Neural progenitor cell (in vitro differentiated cells): ENCODE results near the gene PIM3. TPM values are rescaled to one million over a fixed set of nuclear protein-coding genes. Genes with fewer than 3 reads are reported as not detected.

ENCODE experiments used
- DNase-seq: peaks from one replicate; pipeline ENCODE4 v3.0.0-alpha.2; 2016; ENCODE audit warnings: low spot score
- H2AFZ ChIP-seq: fragments of 200-600 bp; sonication (generic); replicated peaks from 2 replicates; pipeline ENCODE4 v1.6.1; 2016; ENCODE audit warnings: antibody characterized with exemption
- H3F3A ChIP-seq: fragments of 200-600 bp; sonication (generic); 2 replicates; pipeline ENCODE4 v1.6.1; 2016; ENCODE audit warnings: antibody characterized with exemption, low read depth
- H3K27ac ChIP-seq: fragments of 200-600 bp; sonication (generic); 2 replicates; pipeline ENCODE4 v1.5.1; 2016; ENCODE audit warnings: mild to moderate bottlenecking
- H3K27me3 ChIP-seq: fragments of 200-600 bp; sonication (generic); 2 replicates; pipeline ENCODE4 v1.6.1; 2016; ENCODE audit warnings: mild to moderate bottlenecking, moderate library complexity
- H3K36me3 ChIP-seq: fragments of 200-600 bp; sonication (generic); 2 replicates; pipeline ENCODE4 v1.5.1; 2016
- H3K4me1 ChIP-seq: fragments of 200-600 bp; sonication (generic); 2 replicates; pipeline ENCODE4 v1.6.1; 2016; ENCODE audit warnings: mixed run types
- H3K4me2 ChIP-seq: fragments of 200-600 bp; sonication (generic); 2 replicates; pipeline ENCODE4 v1.6.1; 2016
- H3K4me3 ChIP-seq: fragments of 200-600 bp; sonication (generic); 2 replicates; pipeline ENCODE4 v1.5.1; 2016
- H3K79me2 ChIP-seq: fragments of 200-600 bp; sonication (generic); 2 replicates; pipeline ENCODE4 v1.6.1; 2016; ENCODE audit warnings: low read depth
- H3K9ac ChIP-seq: fragments of 200-600 bp; sonication (generic); 2 replicates; pipeline ENCODE4 v1.6.1; 2016
- H3K9me3 ChIP-seq: fragments of 200-600 bp; sonication (generic); 2 replicates; pipeline ENCODE4 v1.5.1; 2016; ENCODE audit warnings: low read depth
- H4K20me1 ChIP-seq: fragments of 200-600 bp; sonication (generic); 2 replicates; pipeline ENCODE4 v1.6.1; 2016; ENCODE audit warnings: low read depth
- H3K27ac Mint-ChIP-seq: 3 replicates; pipeline ENCODE4 v1.8.0; 2021; ENCODE audit warnings: mixed read lengths
- H3K27me3 Mint-ChIP-seq: 2 replicates; pipeline ENCODE4 v1.8.0; 2022; ENCODE audit warnings: low read depth, mild to moderate bottlenecking, inconsistent platforms, moderate library complexity, mixed read lengths; ENCODE audit not compliant: insufficient read depth
- H3K36me3 Mint-ChIP-seq: 3 replicates; pipeline ENCODE4 v1.8.0; 2021; ENCODE audit warnings: mixed read lengths
- H3K4me1 Mint-ChIP-seq: 3 replicates; pipeline ENCODE4 v1.8.0; 2021; ENCODE audit warnings: mixed read lengths
- H3K4me3 Mint-ChIP-seq: 3 replicates; pipeline ENCODE4 v1.8.0; 2021; ENCODE audit warnings: mild to moderate bottlenecking, moderate library complexity, mixed read lengths
- H3K9me3 Mint-ChIP-seq: 3 replicates; pipeline ENCODE4 v1.8.0; 2020; ENCODE audit warnings: mixed read lengths
- EZH2 ChIP-seq: fragments of 200-600 bp; sonication (generic); IDR thresholded peaks from 2 replicates; pipeline ENCODE4 v1.6.1; 2017; ENCODE audit warnings: antibody characterized with exemption, mild to moderate bottlenecking, moderate library complexity
- EZH2phosphoT487 ChIP-seq: fragments of 200-600 bp; sonication (generic); IDR thresholded peaks from 2 replicates; pipeline ENCODE4 v1.6.1; 2017; ENCODE audit warnings: antibody characterized with exemption
- total RNA-seq: library from RNA; depleted of rRNA; stranded (reverse); fragments of >200 nt; gene quantifications from 2 replicates; pipeline ENCODE4 v1.2.3, GENCODE V29; 2015; ENCODE audit warnings: low replicate concordance
- TF ChIP-seq, protein P1 (sequence below): fragments of 200-600 bp; sonication (generic); IDR thresholded peaks from 2 replicates; pipeline ENCODE4 v1.5.1; 2017; ENCODE audit warnings: antibody characterized with exemption, mild to moderate bottlenecking

Gene PIM3
- total RNA-seq, 1 donor from 2014 or later: 15.1 TPM

DNA sequence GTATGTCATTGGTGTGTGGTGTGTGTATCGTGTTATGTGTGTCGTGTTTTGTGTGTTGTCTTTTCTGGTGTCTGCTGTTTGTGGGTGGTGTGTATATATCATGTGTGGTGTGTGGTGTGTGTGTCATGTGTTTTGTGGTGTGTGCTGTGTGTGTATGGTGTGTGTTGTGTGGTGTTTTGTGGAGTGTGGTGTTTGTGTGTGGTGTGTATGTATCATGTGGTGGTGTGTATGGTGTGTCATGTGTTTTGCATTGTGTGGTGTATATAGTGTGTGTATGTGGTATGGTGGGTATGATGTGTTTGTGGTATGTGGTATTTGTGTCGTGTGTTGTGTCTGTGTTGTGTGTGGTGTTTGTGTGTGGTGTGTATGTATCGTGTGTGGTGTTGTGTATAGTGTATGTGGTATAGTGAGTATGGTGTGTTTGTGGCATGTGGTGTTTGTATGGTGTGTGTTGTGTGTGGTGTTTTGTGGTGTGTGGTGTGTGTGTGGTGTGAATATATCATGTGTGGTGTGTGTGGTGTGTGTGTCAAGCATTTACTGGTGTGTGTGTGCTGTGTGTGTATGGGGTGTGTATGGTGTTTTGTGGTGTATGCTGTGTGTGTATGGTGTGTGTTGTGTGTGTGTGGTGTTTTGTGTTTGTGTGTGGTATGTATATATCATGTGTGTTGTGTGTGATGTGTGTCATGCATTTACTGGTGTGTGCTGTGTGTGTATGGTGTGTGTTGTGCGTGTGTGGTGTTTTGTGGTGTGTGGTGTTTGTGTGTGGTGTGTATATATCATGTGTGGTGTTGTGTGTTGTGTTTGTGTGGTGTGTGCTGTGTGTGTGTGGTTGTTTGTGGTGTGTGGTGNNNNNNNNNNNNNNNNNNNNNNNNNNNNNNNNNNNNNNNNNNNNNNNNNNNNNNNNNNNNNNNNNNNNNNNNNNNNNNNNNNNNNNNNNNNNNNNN is 12.7 kb downstream of the PIM3 start:
- no peak for DNase-seq
- Histone ChIP-seq H3K9me3 (no peaks in the 10 kb centered on the region), H3K4me3 (no peak overlapping the region), H3K4me1 (peaks cover 10% of the 10 kb centered on the region), H2AFZ (no peak overlapping the region), H3K9ac (no peak overlapping the region), H3K79me2 (no peaks in the 10 kb centered on the region), H3K4me2 (no peak overlapping the region), H4K20me1 (peaks cover 4% of the 10 kb centered on the region), H3K27me3 (peaks cover 42% of the 10 kb centered on the region), H3K27ac (no peak overlapping the region), H3K36me3 (no peaks in the 10 kb centered on the region), H3F3A (peaks cover 17% of the 10 kb centered on the region)
- H3K9me3 Mint-ChIP-seq: no peaks in the 10 kb centered on the region
- peaks cover 15% of the 10 kb centered on the region for H3K4me1 Mint-ChIP-seq
- H3K27me3 Mint-ChIP-seq: peaks cover 14% of the 10 kb centered on the region
- H3K27ac Mint-ChIP-seq: no peak overlapping the region
- H3K36me3 Mint-ChIP-seq: peaks cover 2% of the 10 kb centered on the region
- H3K4me3 Mint-ChIP-seq: no peak overlapping the region
- TF ChIP-seq EZH2 (no peak), EZH2phosphoT487 (no peak)
- TF ChIP-seq, protein P1, sequence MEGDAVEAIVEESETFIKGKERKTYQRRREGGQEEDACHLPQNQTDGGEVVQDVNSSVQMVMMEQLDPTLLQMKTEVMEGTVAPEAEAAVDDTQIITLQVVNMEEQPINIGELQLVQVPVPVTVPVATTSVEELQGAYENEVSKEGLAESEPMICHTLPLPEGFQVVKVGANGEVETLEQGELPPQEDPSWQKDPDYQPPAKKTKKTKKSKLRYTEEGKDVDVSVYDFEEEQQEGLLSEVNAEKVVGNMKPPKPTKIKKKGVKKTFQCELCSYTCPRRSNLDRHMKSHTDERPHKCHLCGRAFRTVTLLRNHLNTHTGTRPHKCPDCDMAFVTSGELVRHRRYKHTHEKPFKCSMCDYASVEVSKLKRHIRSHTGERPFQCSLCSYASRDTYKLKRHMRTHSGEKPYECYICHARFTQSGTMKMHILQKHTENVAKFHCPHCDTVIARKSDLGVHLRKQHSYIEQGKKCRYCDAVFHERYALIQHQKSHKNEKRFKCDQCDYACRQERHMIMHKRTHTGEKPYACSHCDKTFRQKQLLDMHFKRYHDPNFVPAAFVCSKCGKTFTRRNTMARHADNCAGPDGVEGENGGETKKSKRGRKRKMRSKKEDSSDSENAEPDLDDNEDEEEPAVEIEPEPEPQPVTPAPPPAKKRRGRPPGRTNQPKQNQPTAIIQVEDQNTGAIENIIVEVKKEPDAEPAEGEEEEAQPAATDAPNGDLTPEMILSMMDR: no peak

DNA sequence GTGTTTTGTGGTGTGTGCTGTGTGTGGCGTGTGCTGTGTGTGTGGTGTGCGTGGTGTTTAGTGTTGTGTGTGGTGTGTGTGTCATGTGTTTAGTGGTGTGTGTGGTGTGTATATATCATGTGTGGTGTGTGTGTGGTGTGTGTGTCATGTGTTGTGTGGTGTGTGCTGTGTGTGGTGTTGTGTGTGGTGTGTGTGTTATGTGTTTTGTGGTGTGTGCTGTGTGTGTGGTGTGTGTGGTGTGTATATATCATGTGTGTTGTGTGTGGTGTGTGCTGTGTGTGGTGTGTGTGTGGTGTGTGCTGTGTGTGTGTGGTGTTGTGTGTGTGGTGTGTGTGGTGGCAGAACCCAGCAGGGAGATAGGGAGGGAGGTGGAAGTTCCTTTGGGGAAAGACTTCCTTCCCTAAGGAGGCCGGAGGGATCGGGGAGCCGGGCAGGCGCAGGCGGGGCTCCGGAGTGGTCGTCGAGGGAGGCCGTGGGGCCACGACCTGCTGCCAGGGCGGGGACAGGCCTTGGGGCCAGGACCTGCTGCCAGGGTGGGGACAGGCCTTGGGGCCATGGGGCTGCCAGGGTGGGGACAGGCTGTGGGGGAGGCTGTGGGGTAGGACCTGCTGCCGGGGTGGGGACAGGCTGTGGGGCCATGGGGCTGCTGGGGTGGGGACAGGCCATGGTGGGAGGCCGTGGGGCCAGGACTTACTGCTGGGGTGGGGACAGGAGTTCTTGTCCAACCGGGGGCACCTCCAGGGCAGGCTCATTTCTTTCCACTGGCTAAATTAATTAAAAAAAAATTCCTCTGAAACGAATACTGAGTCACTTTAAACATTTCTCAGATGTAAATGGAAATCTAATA is 15.2 kb downstream of the PIM3 start:
- no peak for TF ChIP-seq EZH2phosphoT487
- TF ChIP-seq, protein P1: no peak
- TF ChIP-seq EZH2: no peak
- no peak overlapping the region for H3K4me3 ChIP-seq
- H3K4me1 Mint-ChIP-seq: peaks cover 10% of the 10 kb centered on the region
- H3K27me3 Mint-ChIP-seq: peaks cover 5% of the 10 kb centered on the region
- no peaks in the 10 kb centered on the region for H4K20me1 ChIP-seq
- H3K9me3 ChIP-seq: no peaks in the 10 kb centered on the region
- DNase-seq: peak; percentile 52
- H2AFZ ChIP-seq: no peak overlapping the region
- H3K9me3 Mint-ChIP-seq: peaks cover 9% of the 10 kb centered on the region
- peaks cover 38% of the 10 kb centered on the region for H3K27me3 ChIP-seq
- peak overlapping the region; percentile 15 for H3K27ac Mint-ChIP-seq
- peaks cover 12% of the 10 kb centered on the region for H3F3A ChIP-seq
- no peaks in the 10 kb centered on the region for H3K36me3 ChIP-seq
- peaks cover under 1% of the 10 kb centered on the region for H3K36me3 Mint-ChIP-seq
- no peaks in the 10 kb centered on the region for H3K79me2 ChIP-seq
- H3K4me3 Mint-ChIP-seq: no peak overlapping the region
- no peak overlapping the region for H3K27ac ChIP-seq
- H3K9ac ChIP-seq: no peak overlapping the region
- peaks cover 10% of the 10 kb centered on the region for H3K4me1 ChIP-seq
- H3K4me2 ChIP-seq: no peak overlapping the region

DNA sequence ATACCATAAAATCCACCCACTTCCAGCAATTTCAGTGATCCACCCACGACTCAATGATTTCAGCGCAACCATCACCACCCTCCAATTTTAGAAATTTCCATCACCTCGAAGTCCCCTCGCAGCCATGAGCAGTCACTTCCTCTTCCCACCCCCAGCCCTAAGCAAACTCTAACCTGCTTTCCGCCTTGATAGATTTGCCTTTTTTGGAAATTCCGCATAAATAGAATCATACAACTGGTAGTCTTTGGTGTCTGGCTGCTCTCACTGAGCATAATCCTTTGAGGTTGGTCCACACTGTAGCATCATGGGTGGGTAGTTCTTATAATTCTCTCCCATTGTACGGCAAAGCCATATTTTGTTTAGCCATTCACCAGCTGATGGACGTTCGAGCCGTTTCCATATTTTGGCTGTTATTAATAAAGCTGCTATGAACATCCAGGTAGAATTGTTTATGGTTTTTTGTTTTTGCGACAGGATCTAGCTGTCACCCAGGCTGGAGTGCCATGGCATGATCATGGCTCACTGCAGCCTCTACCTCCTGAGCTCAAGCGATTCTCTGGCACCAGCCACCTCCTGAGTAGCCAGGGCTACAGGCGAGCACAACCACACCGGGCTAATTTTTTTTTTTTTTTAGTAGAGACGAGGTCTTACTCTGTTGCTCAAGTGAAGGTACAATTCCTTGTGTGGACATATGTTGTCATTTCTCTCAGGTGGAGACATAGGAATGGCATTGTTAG is 16.0 kb downstream of the PIM3 start:
- Mint-ChIP-seq H3K4me3 (no peak overlapping the region), H3K27me3 (peaks cover 11% of the 10 kb centered on the region), H3K36me3 (peaks cover 3% of the 10 kb centered on the region), H3K4me1 (peaks cover 9% of the 10 kb centered on the region), H3K27ac (no peak overlapping the region), H3K9me3 (peaks cover 12% of the 10 kb centered on the region)
- Histone ChIP-seq H3K4me1 (peaks cover 2% of the 10 kb centered on the region), H3K9ac (no peak overlapping the region), H3K36me3 (no peaks in the 10 kb centered on the region), H3K4me2 (no peak overlapping the region), H3K27me3 (peaks cover 30% of the 10 kb centered on the region), H3F3A (peaks cover 12% of the 10 kb centered on the region), H4K20me1 (no peaks in the 10 kb centered on the region), H3K9me3 (no peaks in the 10 kb centered on the region), H3K27ac (no peak overlapping the region), H3K79me2 (no peaks in the 10 kb centered on the region), H2AFZ (no peak overlapping the region), H3K4me3 (no peak overlapping the region)
- no peak for DNase-seq
- TF ChIP-seq, protein P1: no peak
- TF ChIP-seq EZH2phosphoT487: no peak
- TF ChIP-seq EZH2: no peak
